A172 (cell line): Measurements from ENCODE around the gene STK11. TPM values are rescaled to one million over a fixed set of nuclear protein-coding genes. Genes with fewer than 3 reads are reported as not detected.

Experiments
- DNase-seq: peaks from one replicate; pipeline ENCODE4 v3.0.0-alpha.2; 2015; ENCODE audit warnings: low spot score
- total RNA-seq: library from RNA; depleted of rRNA; stranded (reverse); fragments of >200 nt; shearing (Covaris generic); gene quantifications from 2 replicates; pipeline ENCODE4 v1.2.3, GENCODE V29; 2014

Gene STK11
- total RNA-seq, 1 experiment from 2014 or later = 98.9 TPM

- no peak for DNase-seq
Observed at GRCh38 chr19:1249990-1250436, 44.4 kb downstream of the STK11 start.

GRCh38 chr19:1250437-1251260 lies 45.1 kb downstream of the STK11 start:
- DNase-seq = peak; percentile 54

- DNase-seq = peak; percentile 64
Observed at GRCh38 chr19:1251330-1252220, 46.0 kb downstream of the STK11 start.

GRCh38 chr19:1252221-1252820 lies 46.7 kb downstream of the STK11 start:
- DNase-seq = peak; percentile 87

GRCh38 chr19:1252821-1253513 lies 47.4 kb downstream of the STK11 start:
- DNase-seq = peak; percentile 96

- no peak for DNase-seq
Observed at GRCh38 chr19:1253514-1254080, 48.0 kb downstream of the STK11 start.

GRCh38 chr19:1254081-1254527 lies 48.5 kb downstream of the STK11 start:
- no peak for DNase-seq

GRCh38 chr19:1254530-1255185 lies 49.1 kb downstream of the STK11 start:
- DNase-seq = no peak

- no peak for DNase-seq
Observed at GRCh38 chr19:1255186-1256161, 49.9 kb downstream of the STK11 start.

- no peak for DNase-seq
Observed at GRCh38 chr19:1256646-1257474, 51.3 kb downstream of the STK11 start.

- no peak for DNase-seq
Observed at GRCh38 chr19:1257475-1258162, 52.0 kb downstream of the STK11 start.

GRCh38 chr19:1258163-1258492 lies 52.5 kb downstream of the STK11 start:
- DNase-seq = no peak

GRCh38 chr19:1258707-1259205 lies 53.2 kb downstream of the STK11 start:
- DNase-seq = no peak

- DNase-seq = peak; percentile 84
Observed at GRCh38 chr19:1259206-1259875, 53.8 kb downstream of the STK11 start.

GRCh38 chr19:1259876-1260748 lies 54.5 kb downstream of the STK11 start:
- DNase-seq = peak; percentile 53
